Bronchus fibroblast of lung (primary cell): ENCODE measurements around the gene CTNS. TPM values are rescaled to one million over a fixed set of nuclear protein-coding genes. Genes with fewer than 3 reads are reported as not detected.

Experiments
- total RNA-seq: library from RNA; depleted of rRNA; stranded (reverse); fragments of >200 nt; gene quantifications from 2 replicates; pipeline ENCODE4 v1.2.3, GENCODE V29; 2015

Gene CTNS
- 18.7 and 19.9 TPM in 2 replicates for total RNA-seq

DNA sequence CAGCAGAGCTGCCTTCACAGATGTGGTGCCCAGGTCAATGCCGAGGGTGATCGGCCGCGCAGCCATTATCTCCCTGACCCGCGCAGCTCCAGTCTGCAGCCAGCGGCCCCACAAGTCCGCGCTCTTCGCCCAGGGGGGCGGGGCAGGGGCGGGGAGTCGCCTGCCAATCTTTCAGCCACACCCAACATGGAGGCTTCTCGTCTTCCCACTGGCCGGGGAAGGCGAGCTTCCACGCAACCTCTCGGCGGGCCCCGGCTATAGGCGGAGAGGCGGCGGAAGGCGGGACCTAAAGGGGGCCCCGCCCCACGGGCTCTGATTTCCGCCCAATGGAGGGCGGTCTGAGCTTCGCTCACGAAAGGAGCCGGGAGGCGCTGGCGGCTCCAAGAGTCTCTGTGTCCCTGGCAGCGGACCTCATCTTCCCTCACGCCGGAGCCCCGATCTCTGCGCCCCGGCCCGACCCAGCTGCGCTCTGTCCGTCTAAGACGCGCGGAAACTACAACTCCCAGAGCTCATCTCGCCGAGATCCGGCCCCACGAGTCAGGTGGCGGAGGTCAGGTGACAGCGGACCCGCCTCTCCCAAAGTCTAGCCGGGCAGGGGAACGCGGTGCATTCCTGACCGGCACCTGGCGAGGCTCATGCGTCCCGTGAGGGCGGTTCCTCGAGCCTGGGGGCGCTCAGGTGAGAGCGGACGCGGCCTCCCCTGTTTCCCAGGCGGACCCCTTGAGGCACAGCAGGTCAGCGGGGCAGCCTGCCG is at the start of gene CTNS, which contains the start of gene SHPK:
TSS of gene CTNS (plus strand) at position 607 of the 754 bp plus-strand sequence. CDS start 3,447 bp downstream, outside the sequence.
TSS of gene SHPK (minus strand) at position 97 of the 754 bp plus-strand sequence. CDS start at position 66, 31 bp downstream.

DNA sequence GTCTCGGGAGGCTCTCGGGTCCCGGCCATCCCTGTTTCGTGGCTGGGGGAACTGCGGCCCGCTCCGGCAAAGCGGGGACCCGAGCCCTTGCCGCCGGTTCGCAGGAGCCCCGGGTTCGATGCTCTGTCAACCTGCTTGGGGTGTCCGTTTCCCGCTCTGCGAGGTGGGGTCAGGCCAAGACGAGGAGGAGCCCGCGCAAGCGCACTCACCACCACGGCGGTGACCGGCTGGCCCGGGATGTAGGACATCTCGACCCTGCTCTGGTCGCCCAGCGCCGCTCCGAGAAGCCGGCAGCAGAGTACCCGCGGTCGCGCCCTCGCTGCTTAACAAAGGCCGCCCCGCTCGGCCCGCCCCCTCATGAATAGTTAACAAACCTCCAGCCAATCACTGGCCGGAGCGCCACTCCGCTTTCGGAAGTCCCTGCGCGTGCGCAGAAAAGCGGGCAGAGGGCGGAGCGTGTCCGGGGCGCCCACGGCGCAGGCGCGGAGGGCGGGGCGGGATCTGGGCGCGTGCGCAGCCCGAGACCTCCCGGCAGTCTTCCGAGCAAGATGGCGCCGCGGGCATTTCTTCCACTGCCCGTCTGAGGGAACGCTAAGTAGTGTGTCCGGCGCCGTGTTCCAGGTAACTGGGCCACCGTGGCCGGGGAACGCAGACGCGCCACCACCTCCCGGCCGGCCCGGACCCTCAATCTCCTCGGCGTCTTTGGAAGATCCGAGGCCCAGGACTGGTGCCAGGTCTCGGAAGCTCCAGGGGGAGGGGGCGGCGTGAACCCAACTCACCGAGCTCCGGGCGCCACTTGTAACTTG is 31.9 kb downstream of the CTNS start, which contains the start of the genes EMC6 and TAX1BP3:
TSS of gene EMC6 (plus strand) at position 534 of the 806 bp plus-strand sequence. CDS start 335 bp downstream, outside the sequence.
TSS of gene TAX1BP3 (minus strand) at position 300 of the 806 bp plus-strand sequence. CDS start at position 248, 52 bp downstream.

DNA sequence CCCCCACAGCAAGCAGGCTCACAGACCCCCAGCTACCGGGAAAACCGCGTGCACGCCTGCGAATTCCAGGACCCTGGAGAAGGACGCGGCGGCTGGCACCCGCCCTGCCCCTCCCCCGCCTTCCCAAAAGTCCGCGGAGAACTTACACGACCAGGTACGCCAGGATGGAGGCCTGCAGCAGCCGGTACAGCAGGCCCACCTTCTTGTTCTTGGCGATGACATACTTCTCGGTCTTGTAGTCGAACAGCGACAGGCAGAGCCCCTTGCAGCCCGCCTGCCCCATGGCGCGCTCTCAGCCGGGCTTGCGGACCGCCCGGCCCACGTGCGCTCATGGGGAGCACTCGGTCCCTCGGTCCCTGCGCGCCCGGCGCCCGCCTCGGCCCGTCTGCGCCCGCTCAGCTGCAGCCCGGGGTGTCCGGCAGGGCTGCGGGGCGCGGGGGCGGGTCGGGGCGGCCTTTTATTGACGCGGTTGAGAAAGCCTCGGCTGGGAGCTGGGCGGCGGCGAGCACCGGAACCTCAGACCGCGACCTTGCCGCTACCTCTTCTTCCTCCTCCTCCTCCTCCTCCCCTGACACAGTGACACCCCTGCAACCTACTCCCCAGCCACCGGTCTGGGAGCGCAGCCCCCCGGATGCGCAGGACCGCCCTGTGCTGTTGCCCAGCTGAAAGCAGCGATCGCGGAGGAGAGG is 59.3 kb downstream of the CTNS start, which contains the start of gene P2RX5:
TSS of gene P2RX5 (minus strand) at position 433 of the 689 bp plus-strand sequence. CDS start at position 283, 150 bp downstream.

Other genes starting within 250 kb of the CTNS start
- gene OR1E1, start 238.3 kb upstream of the CTNS start, total RNA-seq = not detected in 2 replicates
- not detected in 2 replicates for gene OR3A3, start 225.4 kb upstream of the CTNS start, total RNA-seq
- gene OR1E2, start 202.9 kb upstream of the CTNS start, total RNA-seq = not detected in 2 replicates
- not detected in 2 replicates for gene SPATA22, start 164.9 kb upstream of the CTNS start, total RNA-seq
- gene ASPA, start 160.8 kb upstream of the CTNS start, total RNA-seq = under 0.01 TPM in 1 of 2 replicates, not detected in the other
- gene TRPV3, start 78.9 kb upstream of the CTNS start, total RNA-seq = under 0.01 and 0.30 TPM in 2 replicates
- 0.50 and 1.0 TPM in 2 replicates for gene TRPV1, start 27.3 kb upstream of the CTNS start, total RNA-seq
- 17.3 and 17.5 TPM in 2 replicates for gene SHPK, start 510 bp upstream of the CTNS start, total RNA-seq
- gene TAX1BP3, start 31.8 kb downstream of the CTNS start, total RNA-seq = 287 and 309 TPM in 2 replicates
- gene EMC6, start 32.1 kb downstream of the CTNS start, total RNA-seq = 35.3 and 43.9 TPM in 2 replicates
- 1.0 and 1.3 TPM in 2 replicates for gene P2RX5, start 59.4 kb downstream of the CTNS start, total RNA-seq
- gene HASPIN, start 87.1 kb downstream of the CTNS start, total RNA-seq = 9.7 and 13.1 TPM in 2 replicates
- gene ITGAE, start 164.4 kb downstream of the CTNS start, total RNA-seq = 20.8 and 28.7 TPM in 2 replicates
- gene NCBP3, start 209.5 kb downstream of the CTNS start, total RNA-seq = 9.1 and 10.3 TPM in 2 replicates